T-helper 17 cell (primary cell): ENCODE data around the gene DDR2. TPM values are rescaled to one million over a fixed set of nuclear protein-coding genes. Genes with fewer than 3 reads are reported as not detected.
A peak's percentile ranks its signal among the peaks of the same experiment; 100 is the strongest.
"Not testable (repeated sequence)": the region's sequence is repeated elsewhere in the genome, so short reads cannot be mapped to it uniquely, and the experiment has no call there.

Experiments used
- ATAC-seq: fragments of 150-1000 bp; cut with Tn5 transposase; 2 replicates; pipeline ENCODE4 v1.10.0; 2021; ENCODE audit warnings: mild to moderate bottlenecking, moderate library complexity
- DNase-seq, 3 donors: peaks; one replicate each; pipeline versions ENCODE4 v3.0.0 to v3.0.0-alpha.2; 2020 to 2021
- H3K9me3 ChIP-seq: one replicate; pipeline ENCODE4 v1.7.0; 2013; ENCODE audit warnings: low read length, mild to moderate bottlenecking; ENCODE audit not compliant: control insufficient read depth, poor library complexity, severe bottlenecking
- H3K27ac Mint-ChIP-seq: one replicate; pipeline ENCODE4 v1.8.0; 2022; ENCODE audit warnings: mild to moderate bottlenecking, moderate library complexity, mixed read lengths
- H3K27me3 Mint-ChIP-seq: one replicate; pipeline ENCODE4 v1.8.0; 2022; ENCODE audit warnings: mixed read lengths
- H3K36me3 Mint-ChIP-seq: one replicate; pipeline ENCODE4 v1.8.0; 2022; ENCODE audit warnings: low read depth, mixed read lengths
- H3K4me1 Mint-ChIP-seq: one replicate; pipeline ENCODE4 v1.8.0; 2022; ENCODE audit warnings: mild to moderate bottlenecking, mixed read lengths
- H3K4me3 Mint-ChIP-seq: one replicate; pipeline ENCODE4 v1.8.0; 2022; ENCODE audit warnings: mild to moderate bottlenecking, moderate library complexity, mixed read lengths
- total RNA-seq, 4 donors: library from RNA in 2 of 4; stranded (reverse) in 2 of 4; gene quantifications; one replicate each; pipeline ENCODE4 v1.2.3 and lab custom pipeline; 2022 to 2026

Gene DDR2
- total RNA-seq, 2 donors from 2014 or later = 0.22 to 0.26 TPM

GRCh38 chr1:162765788-162766187 is 133.5 kb downstream of the DDR2 start:
- Mint-ChIP-seq H3K36me3 (no peaks in the 10 kb centered on the region), H3K4me1 (no peaks in the 10 kb centered on the region), H3K27ac (no peak overlapping the region), H3K4me3 (no peak overlapping the region), H3K27me3 (peaks cover 22% of the 10 kb centered on the region)
- no peaks in the 10 kb centered on the region for H3K9me3 ChIP-seq
- ATAC-seq = no peak
- DNase-seq = no peak

GRCh38 chr1:162772571-162773154 is 140.4 kb downstream of the DDR2 start:
- peaks cover 2% of the 10 kb centered on the region for H3K36me3 Mint-ChIP-seq
- peaks cover 32% of the 10 kb centered on the region for H3K27me3 Mint-ChIP-seq
- ATAC-seq = no peak
- DNase-seq = no peak
- no peaks in the 10 kb centered on the region for H3K4me1 Mint-ChIP-seq
- H3K4me3 Mint-ChIP-seq = no peak overlapping the region
- no peaks in the 10 kb centered on the region for H3K9me3 ChIP-seq
- no peak overlapping the region for H3K27ac Mint-ChIP-seq

DNA sequence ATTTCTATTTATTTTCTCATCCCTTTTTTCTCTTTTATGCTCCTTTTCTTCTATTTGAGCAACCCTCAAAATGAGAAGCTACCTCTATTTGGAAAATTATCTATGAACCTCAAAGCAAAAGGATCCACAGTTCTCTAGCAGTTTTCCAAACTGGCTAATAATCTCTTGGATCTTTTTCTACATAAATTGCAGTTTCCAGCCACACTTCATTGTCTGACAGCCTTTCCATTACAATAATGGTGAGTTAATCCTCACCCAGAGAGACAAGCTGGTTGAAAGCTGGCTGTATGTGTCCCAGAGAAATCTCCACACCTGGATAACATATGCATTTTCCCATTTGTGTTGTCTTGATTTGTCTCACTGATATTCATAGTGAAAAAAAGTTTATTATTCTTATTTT is 141.7 kb downstream of the DDR2 start:
- Mint-ChIP-seq H3K4me3 (no peak overlapping the region), H3K27me3 (peaks cover 39% of the 10 kb centered on the region), H3K27ac (no peak overlapping the region), H3K4me1 (no peaks in the 10 kb centered on the region), H3K36me3 (peaks cover 2% of the 10 kb centered on the region)
- ATAC-seq = no peak
- no peaks in the 10 kb centered on the region for H3K9me3 ChIP-seq
- DNase-seq = no peak

- H3K27me3 Mint-ChIP-seq = peaks cover 40% of the 10 kb centered on the region
- H3K27ac Mint-ChIP-seq = no peak overlapping the region
- H3K4me3 Mint-ChIP-seq = no peak overlapping the region
- H3K4me1 Mint-ChIP-seq = no peaks in the 10 kb centered on the region
- no peaks in the 10 kb centered on the region for H3K9me3 ChIP-seq
- H3K36me3 Mint-ChIP-seq = peaks cover 3% of the 10 kb centered on the region
- DNase-seq (no peak), ATAC-seq (no peak)
These were observed 146.8 kb downstream of the DDR2 start for GRCh38 chr1:162779043-162779442.

DNA sequence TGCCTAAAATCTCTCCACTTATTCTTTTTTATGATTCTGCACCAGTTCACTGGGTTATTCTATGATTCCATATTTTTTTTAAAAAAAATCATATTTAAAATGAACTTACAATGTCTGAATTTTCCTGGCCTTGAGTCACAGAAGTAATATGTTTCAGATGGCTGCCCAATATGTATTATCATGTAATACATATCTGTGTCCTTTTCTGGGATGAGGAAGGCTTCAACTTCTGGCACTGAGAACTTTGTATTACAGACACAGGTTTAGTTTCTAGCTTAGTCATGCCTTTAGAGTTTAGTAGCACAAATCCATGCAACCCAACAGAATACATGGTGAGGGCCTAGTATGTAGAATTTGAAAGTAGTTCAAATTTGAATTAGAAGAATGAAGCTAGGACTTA is 150.4 kb downstream of the DDR2 start:
- H3K27ac Mint-ChIP-seq = no peak overlapping the region
- no peaks in the 10 kb centered on the region for H3K9me3 ChIP-seq
- H3K4me1 Mint-ChIP-seq = no peaks in the 10 kb centered on the region
- peaks cover 3% of the 10 kb centered on the region for H3K36me3 Mint-ChIP-seq
- peaks cover 32% of the 10 kb centered on the region for H3K27me3 Mint-ChIP-seq
- H3K4me3 Mint-ChIP-seq = no peak overlapping the region
- DNase-seq = no peak
- no peak for ATAC-seq

DNA sequence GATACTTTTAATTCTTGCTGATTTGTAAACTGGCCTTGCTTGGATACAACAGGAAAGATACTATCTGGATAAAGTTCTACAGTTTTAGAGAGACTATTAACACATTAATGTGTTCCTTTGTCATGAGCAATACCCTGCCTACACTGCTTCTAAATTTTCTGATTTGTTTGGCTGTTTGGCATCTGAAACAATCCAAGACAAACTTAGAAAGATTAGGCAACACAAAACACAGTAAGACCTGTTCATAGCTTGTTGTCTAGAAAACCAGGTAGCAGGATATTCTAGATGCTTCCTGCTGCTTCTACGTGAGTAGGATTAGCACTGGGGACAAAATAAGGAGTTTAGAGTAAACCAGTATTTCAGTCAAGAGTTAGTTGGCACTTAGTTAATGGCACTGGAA is 152.7 kb downstream of the DDR2 start:
- H3K27ac Mint-ChIP-seq, H3K9me3 ChIP-seq, ATAC-seq, H3K4me3 Mint-ChIP-seq, H3K36me3 Mint-ChIP-seq, H3K4me1 Mint-ChIP-seq, DNase-seq: not testable (repeated sequence)
- H3K27me3 Mint-ChIP-seq = peaks cover 20% of the 10 kb centered on the region

DNA sequence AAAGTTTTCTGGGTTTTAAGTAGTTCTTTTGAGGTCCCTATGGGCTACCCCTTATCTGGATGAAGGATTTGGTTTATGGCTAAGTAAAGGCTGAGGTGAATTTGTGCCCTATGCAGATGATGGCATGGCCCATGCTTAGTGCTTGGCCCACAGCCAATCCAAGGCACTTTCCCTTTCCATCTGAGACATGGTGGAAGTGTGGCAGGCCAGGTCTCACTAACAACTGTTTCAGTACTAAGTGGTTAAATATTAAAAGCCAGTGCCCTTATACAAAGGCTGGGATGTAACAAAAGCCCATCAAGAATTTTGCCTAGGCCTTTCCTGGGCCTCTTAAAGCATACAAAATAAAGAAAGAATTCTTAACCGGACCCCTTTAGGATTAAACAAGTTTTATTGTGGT is 156.5 kb downstream of the DDR2 start:
- H3K27me3 Mint-ChIP-seq, DNase-seq, H3K27ac Mint-ChIP-seq, H3K9me3 ChIP-seq, ATAC-seq, H3K4me3 Mint-ChIP-seq, H3K4me1 Mint-ChIP-seq, H3K36me3 Mint-ChIP-seq: not testable (repeated sequence)

DNA sequence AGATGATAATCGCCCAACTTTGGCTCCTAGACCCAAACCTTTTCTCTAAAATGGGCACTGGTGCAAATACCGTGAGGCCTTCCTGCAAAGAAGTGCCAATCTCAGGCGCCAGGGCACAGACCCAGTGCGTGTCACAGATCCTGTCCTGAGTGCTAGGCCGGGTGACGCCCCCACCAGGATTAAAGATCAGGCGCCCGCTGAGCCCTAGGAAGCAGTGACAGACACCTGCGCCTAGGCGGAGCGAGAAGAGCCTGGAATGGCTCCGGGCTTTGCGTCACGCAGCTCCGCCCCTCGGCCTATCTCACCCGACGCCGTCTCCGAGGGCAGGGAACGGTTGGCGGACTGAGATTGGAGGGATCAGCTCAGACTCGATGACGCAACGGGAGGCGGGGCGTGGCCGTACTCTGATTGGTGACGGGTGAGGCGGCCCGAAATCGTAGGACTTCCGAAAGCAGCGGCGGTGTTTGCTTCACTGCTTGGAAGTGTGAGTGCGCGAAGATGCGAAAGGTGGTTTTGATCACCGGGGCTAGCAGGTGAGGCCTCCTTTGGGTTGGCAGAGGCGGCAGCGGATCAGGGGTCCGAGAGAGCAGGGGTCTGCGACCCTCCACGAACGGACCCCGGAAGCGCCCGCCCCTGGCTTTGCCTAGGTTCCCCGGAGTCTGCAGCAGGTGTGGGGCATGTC is 158.2 kb downstream of the DDR2 start, which contains the start of gene HSD17B7:
TSS of gene HSD17B7 (plus strand) at position 400 of the 682 bp plus-strand sequence. CDS start at position 499, 99 bp downstream.
- H3K4me1 Mint-ChIP-seq, H3K27me3 Mint-ChIP-seq, H3K36me3 Mint-ChIP-seq, H3K9me3 ChIP-seq: not testable (repeated sequence)
- Mint-ChIP-seq H3K27ac (peak within 1 kb of the TSS; percentile 92), H3K4me3 (peak within 1 kb of the TSS; percentile 89)
- peak; percentile 48 to 74 (median 62) for DNase-seq
- peak; percentile 98 for ATAC-seq

DNA sequence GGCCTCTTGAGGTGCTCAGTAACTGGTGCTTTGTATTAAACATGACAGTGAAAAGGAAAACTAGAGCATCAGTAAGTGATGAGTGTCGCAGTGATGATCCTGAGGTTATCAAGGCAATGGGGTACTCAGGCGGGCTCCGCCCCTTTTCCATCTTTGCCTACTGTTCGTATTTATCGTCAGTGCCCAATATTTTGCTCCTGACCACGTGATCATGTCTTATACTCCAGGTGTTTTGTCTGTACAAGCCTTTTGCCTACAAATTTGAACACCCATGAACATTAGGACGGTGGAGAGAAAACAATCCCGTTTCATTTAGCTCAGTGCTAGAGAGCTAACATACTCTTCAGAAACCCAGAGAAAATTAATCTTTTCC is 158.7 kb downstream of the DDR2 start:
- not testable (repeated sequence) for H3K4me1 Mint-ChIP-seq, DNase-seq, H3K36me3 Mint-ChIP-seq, ATAC-seq, H3K27me3 Mint-ChIP-seq, H3K9me3 ChIP-seq
- Mint-ChIP-seq H3K27ac (peak overlapping the region; percentile 92), H3K4me3 (peak overlapping the region; percentile 89)

DNA sequence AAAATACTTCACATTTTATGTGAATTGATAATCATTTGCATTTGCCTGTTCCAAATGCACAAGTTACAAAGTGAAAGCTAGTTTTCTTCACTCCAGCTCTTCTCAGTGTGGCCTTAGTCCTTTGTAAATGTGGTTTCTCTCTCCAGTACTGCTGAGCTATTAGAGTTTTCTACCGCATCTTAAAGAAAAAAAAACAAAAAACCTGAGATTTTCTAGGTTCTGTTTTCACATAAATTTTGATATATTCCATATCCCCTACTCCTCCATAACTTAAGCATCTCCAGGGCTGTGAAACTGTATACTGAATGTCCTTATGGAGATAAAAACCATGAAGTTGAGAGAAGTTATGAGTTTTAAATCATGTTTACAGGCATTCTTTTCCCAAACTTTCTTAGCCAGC is 162.0 kb downstream of the DDR2 start:
- not testable (repeated sequence) for H3K36me3 Mint-ChIP-seq, DNase-seq, ATAC-seq, H3K27ac Mint-ChIP-seq, H3K9me3 ChIP-seq, H3K4me3 Mint-ChIP-seq, H3K27me3 Mint-ChIP-seq, H3K4me1 Mint-ChIP-seq

- H3K27ac Mint-ChIP-seq, H3K9me3 ChIP-seq, H3K36me3 Mint-ChIP-seq, ATAC-seq, H3K27me3 Mint-ChIP-seq, DNase-seq, H3K4me1 Mint-ChIP-seq, H3K4me3 Mint-ChIP-seq: not testable (repeated sequence)
These were observed 164.5 kb downstream of the DDR2 start for GRCh38 chr1:162796617-162797279.

DNA sequence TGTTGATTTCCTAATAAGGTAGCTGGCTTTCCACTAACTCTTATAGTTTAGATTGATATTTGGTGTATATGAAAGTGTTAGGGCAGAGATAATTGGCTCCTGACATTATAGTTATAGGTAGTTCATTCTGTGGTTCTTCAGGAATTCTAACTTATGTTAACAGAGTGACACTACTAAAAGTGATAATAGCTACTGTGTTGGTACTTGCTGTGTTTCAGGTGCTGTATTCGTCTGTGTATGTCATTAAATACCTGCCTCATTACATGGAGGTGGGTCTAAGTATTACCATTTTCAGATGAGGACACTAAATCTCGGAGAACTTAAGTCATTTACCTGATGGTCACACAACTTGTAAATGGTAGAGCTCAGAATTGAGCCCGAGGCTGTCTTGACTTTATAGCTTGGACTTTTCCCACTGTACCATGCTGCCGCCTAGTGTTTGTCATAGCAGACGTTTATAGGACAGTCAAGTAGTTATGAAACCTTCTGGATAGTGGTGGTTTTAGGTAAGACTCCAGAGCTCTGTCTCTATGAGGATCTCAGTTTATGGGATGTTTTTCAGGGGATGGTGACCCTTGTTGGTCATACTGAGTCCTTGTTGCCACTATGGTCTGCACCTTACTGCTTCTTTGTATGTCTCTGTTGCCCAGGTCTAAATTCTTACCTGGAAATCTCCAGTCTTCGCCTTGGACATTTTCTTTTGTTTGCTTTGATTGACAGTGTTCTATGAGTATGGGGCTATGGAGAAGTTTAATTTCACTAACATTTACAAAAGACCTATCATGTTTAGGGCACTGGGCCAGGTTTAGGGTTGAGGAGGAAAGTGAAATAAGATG is 167.9 kb downstream of the DDR2 start:
- H3K9me3 ChIP-seq, H3K4me3 Mint-ChIP-seq, ATAC-seq, H3K27me3 Mint-ChIP-seq, H3K4me1 Mint-ChIP-seq, H3K36me3 Mint-ChIP-seq, DNase-seq, H3K27ac Mint-ChIP-seq: not testable (repeated sequence)

- not testable (repeated sequence) for H3K9me3 ChIP-seq, H3K4me3 Mint-ChIP-seq, DNase-seq, H3K27ac Mint-ChIP-seq, H3K4me1 Mint-ChIP-seq, H3K27me3 Mint-ChIP-seq, ATAC-seq
- H3K36me3 Mint-ChIP-seq = peaks cover 13% of the 10 kb centered on the region
These were observed 175.2 kb downstream of the DDR2 start for GRCh38 chr1:162807503-162807902.
